Activated T-cell treated with anti-CD3 and anti-CD28 coated beads for 1 hour (primary cell): ENCODE results near the gene CRACR2A.

Source experiments
- DNase-seq: peaks from one replicate; pipeline ENCODE4 v3.0.0-alpha.2; 2020; ENCODE audit warnings: low read depth

Gene CRACR2A

GRCh38 chr12:3646561-3647241 is 106.2 kb downstream of the CRACR2A start:
- no peak for DNase-seq

- DNase-seq, result no peak
Observed at GRCh38 chr12:3645091-3645490, 107.8 kb downstream of the CRACR2A start.

GRCh38 chr12:3644104-3644503 is 108.8 kb downstream of the CRACR2A start:
- no peak for DNase-seq

- DNase-seq, result no peak
Observed at GRCh38 chr12:3641428-3642018, 111.4 kb downstream of the CRACR2A start.

GRCh38 chr12:3636328-3636727 is 116.6 kb downstream of the CRACR2A start:
- no peak for DNase-seq

GRCh38 chr12:3634348-3634747 is 118.6 kb downstream of the CRACR2A start:
- DNase-seq, result no peak

GRCh38 chr12:3633396-3633795 is 119.5 kb downstream of the CRACR2A start:
- DNase-seq, result no peak

- no peak for DNase-seq
Observed at GRCh38 chr12:3632754-3633153, 120.2 kb downstream of the CRACR2A start.

GRCh38 chr12:3632256-3632655 is 120.7 kb downstream of the CRACR2A start:
- DNase-seq, result no peak

- no peak for DNase-seq
Observed at GRCh38 chr12:3631759-3632158, 121.2 kb downstream of the CRACR2A start.

GRCh38 chr12:3631272-3631637 is 121.7 kb downstream of the CRACR2A start:
- DNase-seq, result no peak

- no peak for DNase-seq
Observed at GRCh38 chr12:3630621-3631271, 122.2 kb downstream of the CRACR2A start.

GRCh38 chr12:3630111-3630510 is 122.8 kb downstream of the CRACR2A start:
- DNase-seq, result no peak

- no peak for DNase-seq
Observed at GRCh38 chr12:3629057-3629830, 123.7 kb downstream of the CRACR2A start.

- no peak for DNase-seq
Observed at GRCh38 chr12:3628629-3629028, 124.3 kb downstream of the CRACR2A start.

- no peak for DNase-seq
Observed at GRCh38 chr12:3627336-3627735, 125.6 kb downstream of the CRACR2A start.

GRCh38 chr12:3624273-3624672 is 128.6 kb downstream of the CRACR2A start:
- DNase-seq, result no peak

- no peak for DNase-seq
Observed at GRCh38 chr12:3622822-3623690, 129.9 kb downstream of the CRACR2A start.

- DNase-seq, result no peak
Observed at GRCh38 chr12:3622021-3622821, 130.7 kb downstream of the CRACR2A start.

- no peak for DNase-seq
Observed at GRCh38 chr12:3620856-3621255, 132.1 kb downstream of the CRACR2A start.

GRCh38 chr12:3617565-3617964 is 135.3 kb downstream of the CRACR2A start:
- no peak for DNase-seq
